Esophagus muscularis mucosa (tissue), 4 donors: ENCODE data around the gene TUT4.

Experiments
- EP300 ChIP-seq: sonication (generic); formaldehyde crosslinking; IDR thresholded peaks from one replicate; pipeline ENCODE4 v1.6.1; 2017; ENCODE audit warnings: antibody characterized with exemption
- POLR2A ChIP-seq: fragments of 450-650 bp; IDR thresholded peaks from one replicate; pipeline ENCODE4 v1.6.1; 2017; ENCODE audit warnings: antibody characterized with exemption, moderate library complexity, mild to moderate bottlenecking, low read depth
- POLR2AphosphoS5 ChIP-seq, 2 donors: sonication (generic); formaldehyde crosslinking; IDR thresholded peaks; one replicate each; pipeline ENCODE4 v1.6.1; 2017; ENCODE audit warnings: antibody characterized with exemption in 2 of 2
- TF ChIP-seq, protein P1 (sequence below), 3 experiments: fragments of 200-600 bp in 2 of 3; fragments of 450-650 bp in 1 of 3; sonication (generic) in 2 of 3; IDR thresholded peaks; one replicate each; pipeline ENCODE4 v1.5.1; 2017 to 2019; ENCODE audit warnings: antibody characterized with exemption in 3 of 3, mild to moderate bottlenecking in 2 of 3, moderate library complexity in 1 of 3

DNA sequence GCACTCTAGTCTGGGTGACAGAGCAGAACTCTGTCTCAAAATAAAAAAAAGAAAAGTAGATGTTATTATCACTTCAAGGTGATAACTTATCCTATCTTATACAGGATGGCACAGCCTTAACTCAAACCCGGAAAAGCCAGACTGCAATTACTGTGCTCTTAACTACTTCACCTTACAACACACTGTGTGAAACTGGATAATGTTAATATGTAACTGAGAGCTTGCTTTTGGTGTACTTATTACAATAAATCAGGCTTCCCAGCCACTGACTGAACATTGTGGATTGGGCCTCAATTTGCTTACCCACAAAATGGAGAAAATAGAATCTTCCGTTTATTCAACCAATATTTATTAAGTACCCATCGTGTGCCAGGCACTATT lies 150.0 kb downstream of the TUT4 start:
- TF ChIP-seq, protein P1, sequence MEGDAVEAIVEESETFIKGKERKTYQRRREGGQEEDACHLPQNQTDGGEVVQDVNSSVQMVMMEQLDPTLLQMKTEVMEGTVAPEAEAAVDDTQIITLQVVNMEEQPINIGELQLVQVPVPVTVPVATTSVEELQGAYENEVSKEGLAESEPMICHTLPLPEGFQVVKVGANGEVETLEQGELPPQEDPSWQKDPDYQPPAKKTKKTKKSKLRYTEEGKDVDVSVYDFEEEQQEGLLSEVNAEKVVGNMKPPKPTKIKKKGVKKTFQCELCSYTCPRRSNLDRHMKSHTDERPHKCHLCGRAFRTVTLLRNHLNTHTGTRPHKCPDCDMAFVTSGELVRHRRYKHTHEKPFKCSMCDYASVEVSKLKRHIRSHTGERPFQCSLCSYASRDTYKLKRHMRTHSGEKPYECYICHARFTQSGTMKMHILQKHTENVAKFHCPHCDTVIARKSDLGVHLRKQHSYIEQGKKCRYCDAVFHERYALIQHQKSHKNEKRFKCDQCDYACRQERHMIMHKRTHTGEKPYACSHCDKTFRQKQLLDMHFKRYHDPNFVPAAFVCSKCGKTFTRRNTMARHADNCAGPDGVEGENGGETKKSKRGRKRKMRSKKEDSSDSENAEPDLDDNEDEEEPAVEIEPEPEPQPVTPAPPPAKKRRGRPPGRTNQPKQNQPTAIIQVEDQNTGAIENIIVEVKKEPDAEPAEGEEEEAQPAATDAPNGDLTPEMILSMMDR (IDR thresholded peaks at IDR 0.05) = no peak
- TF ChIP-seq POLR2A (no peak), POLR2AphosphoS5 (IDR thresholded peaks at IDR 0.05) (no peak), EP300 (no peak)
